Activated CD4-positive, alpha-beta T cell treated with anti-CD3 and anti-CD28 coated beads, Interleukin-2, amount 10 ng/mL, durations not matched to agents 7 days and 5 days (primary cell): ENCODE measurements around the gene SLC24A5. TPM values are rescaled to one million over a fixed set of nuclear protein-coding genes. Genes with fewer than 3 reads are reported as not detected.

Source experiments
- CTCF ChIA-PET: fragments of 350-600 bp; sonication (Branson Sonifier 250); formaldehyde crosslinking; loops from one replicate; lab custom pipeline; 2021; ENCODE audit warnings: antibody characterized with exemption; lab: Charles Lee
- POLR2A ChIA-PET: fragments of 350-600 bp; sonication (Branson Sonifier 250); formaldehyde crosslinking; loops from one replicate; lab custom pipeline; 2021; ENCODE audit warnings: antibody characterized with exemption; lab: Charles Lee
- DNase-seq: peaks from one replicate; pipeline ENCODE4 v3.0.0-alpha.2; 2020
- H3K27ac Mint-ChIP-seq: one replicate; pipeline ENCODE4 v1.8.0; 2021; ENCODE audit warnings: mild to moderate bottlenecking, moderate library complexity, mixed read lengths
- H3K27me3 Mint-ChIP-seq: one replicate; pipeline ENCODE4 v1.8.0; 2021; ENCODE audit warnings: mixed read lengths
- H3K36me3 Mint-ChIP-seq: one replicate; pipeline ENCODE4 v1.8.0; 2021; ENCODE audit warnings: low read depth, mixed read lengths
- H3K4me1 Mint-ChIP-seq: one replicate; pipeline ENCODE4 v1.8.0; 2021; ENCODE audit warnings: mixed read lengths
- H3K4me3 Mint-ChIP-seq: one replicate; pipeline ENCODE4 v1.8.0; 2021; ENCODE audit warnings: mild to moderate bottlenecking, moderate library complexity, mixed read lengths
- H3K9me3 Mint-ChIP-seq: one replicate; pipeline ENCODE4 v1.8.0; 2021; ENCODE audit warnings: mixed read lengths
- total RNA-seq, 2 experiments: library from RNA; stranded (reverse); gene quantifications; one replicate each; pipeline ENCODE4 v1.2.3, GENCODE V29; 2021

SLC24A5 gene
- total RNA-seq, 2 experiments from 2014 or later = not detected

GRCh38 chr15:48091522-48091921, 29.3 kb upstream of the SLC24A5 start:
- POLR2A ChIA-PET = no interaction called here

GRCh38 chr15:48096355-48096786, 24.4 kb upstream of the SLC24A5 start:
- Mint-ChIP-seq H3K27me3 (peaks cover 5% of the 10 kb centered on the region), H3K4me1 (no peaks in the 10 kb centered on the region), H3K4me3 (no peak overlapping the region), H3K27ac (no peak overlapping the region), H3K9me3 (no peaks in the 10 kb centered on the region), H3K36me3 (no peaks in the 10 kb centered on the region)
- ChIA-PET CTCF (no interaction called here), POLR2A (no interaction called here)
- DNase-seq = no peak

More at GRCh38 chr15:48091522-48091921, 29.3 kb upstream of the SLC24A5 start:
- DNase-seq = no peak
- H3K27ac Mint-ChIP-seq = no peak overlapping the region
- no peaks in the 10 kb centered on the region for H3K9me3 Mint-ChIP-seq
- no peaks in the 10 kb centered on the region for H3K4me1 Mint-ChIP-seq
- peaks cover 3% of the 10 kb centered on the region for H3K27me3 Mint-ChIP-seq
- H3K36me3 Mint-ChIP-seq = no peaks in the 10 kb centered on the region
- CTCF ChIA-PET = no interaction called here
- no peak overlapping the region for H3K4me3 Mint-ChIP-seq

- Mint-ChIP-seq H3K4me1 (no peaks in the 10 kb centered on the region), H3K9me3 (no peaks in the 10 kb centered on the region), H3K36me3 (no peaks in the 10 kb centered on the region), H3K27me3 (peaks cover 5% of the 10 kb centered on the region), H3K27ac (no peak overlapping the region), H3K4me3 (no peak overlapping the region)
- DNase-seq = no peak
- CTCF ChIA-PET = no interaction called here
- POLR2A ChIA-PET = no interaction called here
Measured at GRCh38 chr15:48096813-48097212, 24.0 kb upstream of the SLC24A5 start.

GRCh38 chr15:48097264-48097663, 23.5 kb upstream of the SLC24A5 start:
- Mint-ChIP-seq H3K36me3 (no peaks in the 10 kb centered on the region), H3K27ac (no peak overlapping the region), H3K4me1 (no peaks in the 10 kb centered on the region), H3K27me3 (peaks cover 5% of the 10 kb centered on the region), H3K9me3 (no peaks in the 10 kb centered on the region), H3K4me3 (no peak overlapping the region)
- DNase-seq = no peak
- ChIA-PET POLR2A (no interaction called here), CTCF (no interaction called here)

GRCh38 chr15:48101376-48101961, 19.3 kb upstream of the SLC24A5 start:
- POLR2A ChIA-PET = no interaction called here
- no peak overlapping the region for H3K27ac Mint-ChIP-seq
- CTCF ChIA-PET = interaction anchor here (0.6 kb wide), 1 partner anchor 424 kb away, joined by 3 read pairs; no protein-coding TSS in a partner anchor

DNA sequence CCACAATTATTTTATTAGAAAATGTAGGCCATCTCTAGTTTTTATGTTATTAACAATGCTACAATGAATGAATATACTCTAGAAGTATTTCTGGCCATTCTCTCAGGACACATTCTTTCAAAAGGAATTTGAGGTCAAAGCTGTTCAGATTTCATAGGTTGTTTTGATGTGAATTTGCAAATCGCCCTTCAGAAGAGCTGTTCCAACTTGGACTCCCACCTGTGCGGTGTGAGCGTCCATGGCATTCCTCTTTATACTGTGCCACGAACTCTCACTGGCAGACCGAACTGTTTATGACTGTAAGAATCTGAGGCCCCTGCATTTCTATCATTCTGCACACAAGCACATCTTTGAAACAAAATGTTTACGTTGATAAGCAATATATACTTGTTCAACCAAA, 18.6 kb upstream of the SLC24A5 start:
- H3K27ac Mint-ChIP-seq = no peak overlapping the region
- ChIA-PET POLR2A (no interaction called here), CTCF (no interaction called here)
- peaks cover 19% of the 10 kb centered on the region for H3K27me3 Mint-ChIP-seq
- DNase-seq = no peak
- H3K4me1 Mint-ChIP-seq = no peaks in the 10 kb centered on the region
- no peaks in the 10 kb centered on the region for H3K36me3 Mint-ChIP-seq
- no peaks in the 10 kb centered on the region for H3K9me3 Mint-ChIP-seq
- H3K4me3 Mint-ChIP-seq = no peak overlapping the region

More at GRCh38 chr15:48101376-48101961, 19.3 kb upstream of the SLC24A5 start:
- Mint-ChIP-seq H3K36me3 (no peaks in the 10 kb centered on the region), H3K4me1 (no peaks in the 10 kb centered on the region), H3K27me3 (peaks cover 15% of the 10 kb centered on the region), H3K9me3 (no peaks in the 10 kb centered on the region), H3K4me3 (no peak overlapping the region)
- no peak for DNase-seq

- POLR2A ChIA-PET = no interaction called here
Measured at GRCh38 chr15:48103647-48104046, 17.1 kb upstream of the SLC24A5 start.

GRCh38 chr15:48105936-48106335, 14.9 kb upstream of the SLC24A5 start:
- POLR2A ChIA-PET = no interaction called here
- Mint-ChIP-seq H3K4me1 (no peaks in the 10 kb centered on the region), H3K9me3 (no peaks in the 10 kb centered on the region), H3K4me3 (no peak overlapping the region), H3K27me3 (peaks cover 20% of the 10 kb centered on the region), H3K36me3 (no peaks in the 10 kb centered on the region), H3K27ac (no peak overlapping the region)
- CTCF ChIA-PET = no interaction called here
- DNase-seq = no peak

More at GRCh38 chr15:48103647-48104046, 17.1 kb upstream of the SLC24A5 start:
- Mint-ChIP-seq H3K4me3 (no peak overlapping the region), H3K9me3 (no peaks in the 10 kb centered on the region), H3K36me3 (no peaks in the 10 kb centered on the region), H3K27ac (no peak overlapping the region), H3K4me1 (no peaks in the 10 kb centered on the region), H3K27me3 (peaks cover 23% of the 10 kb centered on the region)
- CTCF ChIA-PET = no interaction called here
- no peak for DNase-seq

DNA sequence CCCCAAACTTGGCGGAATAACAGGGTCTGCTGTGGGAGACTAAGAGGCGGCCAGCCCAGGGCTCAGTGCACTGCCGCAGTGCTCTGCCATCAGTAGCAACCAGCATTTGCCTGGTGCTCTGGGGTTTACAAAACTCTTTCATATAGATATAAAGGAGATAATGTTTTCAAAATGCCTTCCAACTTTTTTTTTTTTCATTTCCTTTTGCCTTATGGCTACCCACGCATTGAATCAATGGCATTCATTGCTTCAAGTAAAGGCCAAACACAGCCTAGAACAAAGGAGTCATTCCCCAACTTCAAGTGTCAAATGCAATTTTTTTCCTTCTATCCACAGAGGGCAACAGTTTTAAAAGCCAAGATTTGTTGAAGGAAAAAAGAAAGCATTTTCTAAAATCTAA, 11.6 kb upstream of the SLC24A5 start:
- no peak for DNase-seq
- H3K27ac Mint-ChIP-seq = no peak overlapping the region

DNA sequence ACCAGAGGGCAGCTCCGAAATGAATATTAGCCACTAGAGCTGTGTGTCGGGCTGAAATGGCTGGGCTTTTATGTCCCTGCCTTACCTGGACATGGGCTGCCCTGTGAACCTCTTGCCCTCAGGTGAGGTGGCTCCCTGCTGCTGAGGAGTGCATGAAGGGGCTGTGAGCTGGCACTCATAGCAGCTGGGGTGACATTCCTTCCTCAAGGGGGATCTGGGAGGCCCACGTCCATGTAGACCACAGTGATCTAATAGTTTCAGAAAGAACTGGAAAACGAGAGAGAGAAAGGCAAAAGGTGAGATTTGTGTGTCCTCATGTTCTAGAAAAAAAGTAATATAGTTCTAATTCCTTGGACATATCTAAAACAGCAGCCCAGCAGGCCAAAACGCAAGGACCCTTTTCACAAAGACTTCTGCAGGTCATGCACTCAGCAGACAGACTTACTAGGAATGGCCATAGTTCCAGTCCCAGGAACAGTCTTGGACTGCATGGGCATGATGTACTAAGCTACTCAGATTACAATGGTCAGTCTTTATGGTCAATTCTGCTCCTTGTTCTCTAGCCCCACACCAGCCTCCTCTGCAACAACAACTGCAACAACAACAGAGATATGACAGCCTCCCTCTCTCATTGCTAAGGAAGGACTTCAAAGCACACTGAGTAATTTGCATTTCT, 10.8 kb upstream of the SLC24A5 start:
- Mint-ChIP-seq H3K36me3 (no peaks in the 10 kb centered on the region), H3K27me3 (peaks cover 19% of the 10 kb centered on the region), H3K27ac (no peak overlapping the region), H3K4me3 (no peak overlapping the region), H3K9me3 (no peaks in the 10 kb centered on the region), H3K4me1 (no peaks in the 10 kb centered on the region)
- DNase-seq = no peak
- POLR2A ChIA-PET = no interaction called here
- CTCF ChIA-PET = no interaction called here

More for the DNA sequence above, 11.6 kb upstream of the SLC24A5 start:
- peaks cover 16% of the 10 kb centered on the region for H3K27me3 Mint-ChIP-seq
- no peaks in the 10 kb centered on the region for H3K36me3 Mint-ChIP-seq
- H3K4me3 Mint-ChIP-seq = no peak overlapping the region
- H3K4me1 Mint-ChIP-seq = no peaks in the 10 kb centered on the region
- CTCF ChIA-PET = no interaction called here
- no peaks in the 10 kb centered on the region for H3K9me3 Mint-ChIP-seq
- POLR2A ChIA-PET = no interaction called here

- no peak for DNase-seq
- H3K27me3 Mint-ChIP-seq = peaks cover 10% of the 10 kb centered on the region
- no peaks in the 10 kb centered on the region for H3K36me3 Mint-ChIP-seq
- no peaks in the 10 kb centered on the region for H3K4me1 Mint-ChIP-seq
- H3K9me3 Mint-ChIP-seq = no peaks in the 10 kb centered on the region
- H3K4me3 Mint-ChIP-seq = no peak overlapping the region
- ChIA-PET POLR2A (no interaction called here), CTCF (no interaction called here)
- H3K27ac Mint-ChIP-seq = no peak overlapping the region
Measured at GRCh38 chr15:48112242-48112641, 8.5 kb upstream of the SLC24A5 start.

DNA sequence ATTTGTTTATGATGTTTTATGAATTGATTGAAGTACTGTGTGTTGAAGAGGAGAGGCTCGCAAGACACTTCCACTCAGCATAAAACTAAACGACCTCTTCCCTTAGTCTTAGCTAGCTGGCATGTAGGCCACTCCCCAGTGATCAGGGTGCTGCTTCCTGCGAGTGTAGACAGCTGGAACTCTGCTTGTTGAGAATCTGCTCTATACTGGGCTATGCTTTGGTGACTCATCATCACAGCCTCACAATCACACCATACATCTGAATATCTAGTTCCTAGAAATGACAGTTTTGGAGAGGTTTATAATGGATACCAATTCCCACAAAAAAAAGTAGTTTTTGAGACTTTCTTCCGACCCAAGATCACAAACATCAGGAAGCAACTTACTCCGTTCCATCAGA, 1.5 kb upstream of the SLC24A5 start:
- ChIA-PET POLR2A (no interaction called here), CTCF (interaction anchor here (0.5 kb wide), 1 partner anchor 354 kb away, joined by 3 read pairs; no protein-coding TSS in a partner anchor)
- Mint-ChIP-seq H3K4me3 (no peak overlapping the region), H3K36me3 (no peaks in the 10 kb centered on the region), H3K4me1 (no peaks in the 10 kb centered on the region), H3K27me3 (peaks cover 8% of the 10 kb centered on the region), H3K27ac (no peak overlapping the region), H3K9me3 (no peaks in the 10 kb centered on the region)
- no peak for DNase-seq

DNA sequence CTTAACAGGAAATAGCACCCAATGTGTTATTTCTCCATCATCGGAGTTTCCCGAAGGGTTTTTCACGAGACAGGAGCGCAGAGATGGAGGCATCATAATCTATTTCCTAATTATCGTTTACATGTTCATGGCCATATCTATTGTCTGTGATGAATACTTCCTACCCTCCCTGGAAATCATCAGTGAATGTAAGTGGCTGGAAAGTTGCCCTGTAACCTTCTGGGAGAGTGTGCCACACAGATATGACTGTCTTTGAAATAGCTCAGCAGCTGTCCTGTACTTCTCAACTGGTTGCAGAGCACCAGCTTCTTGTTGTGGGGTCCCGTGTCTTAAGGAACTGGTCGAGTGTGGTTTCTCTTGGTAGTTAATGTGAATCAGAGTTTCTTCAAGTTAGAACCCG, 1.1 kb downstream of the SLC24A5 start:
- Mint-ChIP-seq H3K27me3 (peaks cover 4% of the 10 kb centered on the region), H3K4me1 (no peaks in the 10 kb centered on the region), H3K9me3 (no peaks in the 10 kb centered on the region), H3K27ac (no peak overlapping the region), H3K36me3 (no peaks in the 10 kb centered on the region), H3K4me3 (no peak overlapping the region)
- DNase-seq = no peak
- ChIA-PET CTCF (no interaction called here), POLR2A (no interaction called here)
